Measurements from ENCODE around the gene ANXA6. TPM values are rescaled to one million over a fixed set of nuclear protein-coding genes. Genes with fewer than 3 reads are reported as not detected.
A peak's percentile ranks its signal among the peaks of the same experiment; 100 is the strongest.

ANXA6 gene
- total RNA-seq, 3 donors from 2014 or later (not counting 1 experiment from before 2014, with no cell fraction given) = 504 to 629 (median 535) TPM

DNA sequence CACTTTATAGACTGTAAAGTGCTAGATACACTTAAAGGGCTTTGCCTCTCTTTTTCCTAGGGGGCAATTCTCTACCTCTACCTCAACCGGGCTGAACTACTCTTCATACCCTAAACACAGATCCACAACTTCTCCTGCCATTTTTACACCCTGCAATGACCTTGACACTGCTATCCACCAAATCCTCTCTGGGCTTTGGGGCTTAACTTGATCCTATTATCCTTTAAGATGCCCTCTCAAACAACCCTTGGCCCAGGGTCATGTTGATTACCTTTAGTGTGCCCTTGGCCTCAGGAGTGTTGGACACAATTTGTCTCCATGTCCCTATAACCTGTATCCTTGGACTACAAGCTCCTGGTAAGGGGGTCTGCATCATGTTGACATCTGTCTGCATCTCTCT lies 19.5 kb downstream of the ANXA6 start:
- peaks cover 47% of the 10 kb centered on the region for H3K36me3 Mint-ChIP-seq
- Histone ChIP-seq H3K4me3 (ENCODE audit: low read length) (no peak overlapping the region), H3K9me3 (ENCODE audit: control insufficient read depth, insufficient read depth, low read length) (no peaks in the 10 kb centered on the region), H3K27ac (ENCODE audit: low read length) (peak overlapping the region; percentile 83), H3K27me3 (ENCODE audit: control insufficient read depth, insufficient read depth, low read length) (no peaks in the 10 kb centered on the region), H3K36me3 (ENCODE audit: control insufficient read depth, insufficient read depth, low read length) (peaks cover 84% of the 10 kb centered on the region), H3K4me1 (ENCODE audit: control insufficient read depth, insufficient read depth, low read length) (peaks cover 61% of the 10 kb centered on the region)
- DNase-seq (no peak), ATAC-seq (no peak)
- intact Hi-C loops (cut with micrococcal nuclease) = loop anchor here (5.0 kb wide), 2 partner anchors 41 to 94 kb away; no protein-coding TSS in a partner anchor
- no peaks in the 10 kb centered on the region for H3K27me3 Mint-ChIP-seq (ENCODE audit: low read depth in 2 of 2)
- 96% methylated on average over 1 of the region's 1 CpG for WGBS (ENCODE audit: insufficient coverage)
- H3K27ac Mint-ChIP-seq = peak overlapping the region; percentile 80 to 95
- TF ChIP-seq, protein P1, sequence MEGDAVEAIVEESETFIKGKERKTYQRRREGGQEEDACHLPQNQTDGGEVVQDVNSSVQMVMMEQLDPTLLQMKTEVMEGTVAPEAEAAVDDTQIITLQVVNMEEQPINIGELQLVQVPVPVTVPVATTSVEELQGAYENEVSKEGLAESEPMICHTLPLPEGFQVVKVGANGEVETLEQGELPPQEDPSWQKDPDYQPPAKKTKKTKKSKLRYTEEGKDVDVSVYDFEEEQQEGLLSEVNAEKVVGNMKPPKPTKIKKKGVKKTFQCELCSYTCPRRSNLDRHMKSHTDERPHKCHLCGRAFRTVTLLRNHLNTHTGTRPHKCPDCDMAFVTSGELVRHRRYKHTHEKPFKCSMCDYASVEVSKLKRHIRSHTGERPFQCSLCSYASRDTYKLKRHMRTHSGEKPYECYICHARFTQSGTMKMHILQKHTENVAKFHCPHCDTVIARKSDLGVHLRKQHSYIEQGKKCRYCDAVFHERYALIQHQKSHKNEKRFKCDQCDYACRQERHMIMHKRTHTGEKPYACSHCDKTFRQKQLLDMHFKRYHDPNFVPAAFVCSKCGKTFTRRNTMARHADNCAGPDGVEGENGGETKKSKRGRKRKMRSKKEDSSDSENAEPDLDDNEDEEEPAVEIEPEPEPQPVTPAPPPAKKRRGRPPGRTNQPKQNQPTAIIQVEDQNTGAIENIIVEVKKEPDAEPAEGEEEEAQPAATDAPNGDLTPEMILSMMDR (IDR thresholded peaks at IDR 0.05) = no peak
- H3K9me3 Mint-ChIP-seq = no peaks in the 10 kb centered on the region
- H3K4me3 Mint-ChIP-seq = peak overlapping the region; percentile 53
- peaks cover 58 to 86% of the 10 kb centered on the region in 2 donors for H3K4me1 Mint-ChIP-seq

DNA sequence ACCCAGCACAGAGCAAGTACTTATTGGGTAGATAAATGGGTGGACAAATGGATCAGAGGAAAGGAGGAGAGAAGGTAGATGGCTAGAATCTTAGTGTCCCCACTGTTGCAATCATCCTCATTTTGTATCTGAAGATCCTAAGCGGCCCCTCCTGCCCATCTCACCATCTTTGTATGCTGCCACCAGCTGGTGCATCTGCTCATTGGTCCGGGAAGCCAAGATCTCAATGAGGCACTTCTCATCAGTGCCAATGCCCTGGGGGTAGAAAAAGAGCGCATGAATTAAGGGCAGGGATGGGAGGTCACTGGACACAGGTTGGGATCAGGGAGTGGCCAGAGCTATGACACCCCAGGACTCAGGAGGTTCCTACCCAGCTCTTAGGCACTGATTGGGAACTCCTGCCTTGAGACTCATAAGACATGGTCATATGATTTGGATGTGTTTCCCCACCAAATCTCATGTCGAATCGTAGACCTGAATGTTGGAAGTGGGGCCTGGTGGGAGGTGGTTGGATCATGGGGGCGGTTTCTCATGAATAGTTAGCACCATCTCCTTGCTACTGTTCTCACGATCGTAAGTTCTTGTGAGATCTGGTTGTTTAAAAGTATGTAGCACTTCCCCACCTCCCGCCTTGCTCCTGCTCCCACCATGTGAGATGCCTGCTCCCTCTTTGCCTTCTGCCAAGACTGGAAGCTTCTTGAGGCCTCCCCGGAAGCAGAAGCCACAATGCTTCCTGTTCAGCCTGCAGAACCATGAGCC lies 20.3 kb downstream of the ANXA6 start:
- peaks cover 88% of the 10 kb centered on the region for H3K36me3 ChIP-seq (ENCODE audit: control insufficient read depth, insufficient read depth, low read length)
- H3K27me3 ChIP-seq (ENCODE audit: control insufficient read depth, insufficient read depth, low read length) = no peaks in the 10 kb centered on the region
- DNase-seq = no peak
- TF ChIP-seq, protein P1 (IDR thresholded peaks at IDR 0.05) = no peak
- H3K4me3 ChIP-seq (ENCODE audit: low read length) = no peak overlapping the region
- intact Hi-C loops (cut with micrococcal nuclease) = loop anchor here (5.0 kb wide), 2 partner anchors 40 to 95 kb away; no protein-coding TSS in a partner anchor
- peaks cover 61% of the 10 kb centered on the region for H3K4me1 ChIP-seq (ENCODE audit: control insufficient read depth, insufficient read depth, low read length)
- Mint-ChIP-seq H3K4me3 (no peak overlapping the region), H3K9me3 (no peaks in the 10 kb centered on the region), H3K27ac (peak overlapping the region; percentile 80 to 95), H3K27me3 (ENCODE audit: low read depth in 2 of 2) (no peaks in the 10 kb centered on the region), H3K4me1 (peaks cover 53 to 81% of the 10 kb centered on the region in 2 donors), H3K36me3 (peaks cover 50% of the 10 kb centered on the region)
- no peak overlapping the region for H3K27ac ChIP-seq (ENCODE audit: low read length)
- no peaks in the 10 kb centered on the region for H3K9me3 ChIP-seq (ENCODE audit: control insufficient read depth, insufficient read depth, low read length)
- WGBS (ENCODE audit: insufficient coverage) = 94% methylated on average over 8 of the region's 10 CpGs
- no peak for ATAC-seq

DNA sequence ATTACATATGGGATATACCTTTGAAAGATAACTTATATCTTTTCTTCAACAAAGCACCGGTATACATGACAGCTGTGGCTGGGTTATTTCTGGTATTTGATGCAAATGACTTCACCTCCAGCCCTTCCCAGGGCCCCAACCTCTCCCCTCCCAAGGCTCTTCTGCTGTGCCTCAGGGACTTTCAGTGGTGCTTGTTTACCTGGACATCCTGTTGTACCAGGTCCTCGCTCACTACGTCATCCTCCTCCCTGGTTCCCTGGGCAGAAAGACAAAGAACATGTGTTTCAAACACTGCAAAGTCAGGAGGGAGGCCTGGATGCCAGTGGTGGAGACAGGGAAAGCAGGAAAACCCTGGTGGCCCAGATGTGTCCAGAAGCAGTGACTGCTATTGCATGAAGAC lies 23.4 kb downstream of the ANXA6 start:
- Histone ChIP-seq H3K9me3 (ENCODE audit: control insufficient read depth, insufficient read depth, low read length) (no peaks in the 10 kb centered on the region), H3K4me3 (ENCODE audit: low read length) (no peak overlapping the region), H3K27me3 (ENCODE audit: control insufficient read depth, insufficient read depth, low read length) (no peaks in the 10 kb centered on the region), H3K4me1 (ENCODE audit: control insufficient read depth, insufficient read depth, low read length) (peaks cover 38% of the 10 kb centered on the region), H3K27ac (ENCODE audit: low read length) (peak overlapping the region; percentile 8), H3K36me3 (ENCODE audit: control insufficient read depth, insufficient read depth, low read length) (peaks cover 97% of the 10 kb centered on the region)
- H3K36me3 Mint-ChIP-seq = peaks cover 59% of the 10 kb centered on the region
- no peak overlapping the region for H3K4me3 Mint-ChIP-seq
- H3K9me3 Mint-ChIP-seq = no peaks in the 10 kb centered on the region
- ATAC-seq (no peak), DNase-seq (no peak)
- peaks cover 33 to 65% of the 10 kb centered on the region in 2 donors for H3K4me1 Mint-ChIP-seq
- 80% methylated on average over 3 of the region's 3 CpGs for WGBS (ENCODE audit: insufficient coverage)
- H3K27me3 Mint-ChIP-seq (ENCODE audit: low read depth in 2 of 2) = no peaks in the 10 kb centered on the region
- intact Hi-C loops (cut with micrococcal nuclease) = no loop called here
- TF ChIP-seq, protein P1 (IDR thresholded peaks at IDR 0.05) = no peak
- H3K27ac Mint-ChIP-seq = peak overlapping the region; percentile 24 to 80

Measured in natural killer cell (primary cell).